Suprapubic skin (tissue), 4 donors: ENCODE measurements around the gene ARHGAP10. TPM values are rescaled to one million over a fixed set of nuclear protein-coding genes. Genes with fewer than 3 reads are reported as not detected.

Experiments
- DNase-seq, 2 donors: peaks; one replicate each; pipeline ENCODE4 v3.0.0-alpha.2; 2019; ENCODE audit warnings: low spot score in 2 of 2
- H3K27ac ChIP-seq: fragments of 200-600 bp; sonication (generic); one replicate; pipeline ENCODE4 v1.5.1; 2019
- H3K27me3 ChIP-seq: fragments of 200-600 bp; sonication (generic); one replicate; pipeline ENCODE4 v1.5.1; 2019
- H3K36me3 ChIP-seq: fragments of 200-600 bp; sonication (generic); one replicate; pipeline ENCODE4 v1.5.1; 2019
- H3K4me1 ChIP-seq: fragments of 200-600 bp; sonication (generic); one replicate; pipeline ENCODE4 v1.5.1; 2019
- H3K4me3 ChIP-seq: fragments of 200-600 bp; sonication (generic); one replicate; pipeline ENCODE4 v1.5.1; 2019; ENCODE audit warnings: mild to moderate bottlenecking
- H3K9me3 ChIP-seq: fragments of 200-600 bp; sonication (generic); one replicate; pipeline ENCODE4 v1.5.1; 2019
- EP300 ChIP-seq: sonication (generic); formaldehyde crosslinking; IDR thresholded peaks from one replicate; pipeline ENCODE4 v1.6.1; 2017; ENCODE audit warnings: antibody characterized with exemption
- POLR2A ChIP-seq, 2 donors: fragments of 450-650 bp; IDR thresholded peaks; one replicate each; pipeline ENCODE4 v1.6.1; 2017; ENCODE audit warnings: antibody characterized with exemption in 2 of 2, mild to moderate bottlenecking in 2 of 2, moderate library complexity in 2 of 2
- POLR2AphosphoS5 ChIP-seq, 3 donors: sonication (generic); formaldehyde crosslinking; IDR thresholded peaks; one replicate each; pipeline ENCODE4 v1.6.1; 2017; ENCODE audit warnings: antibody characterized with exemption in 3 of 3
- WGBS: methylation state at CpG from one replicate; pipeline ENCODE4 v1.1.5; 2018; 5-methylcytosine and 5-hydroxymethylcytosine counted together
- total RNA-seq, 4 donors: library from RNA; depleted of rRNA; stranded (reverse); fragments of >200 nt; gene quantifications; one replicate each; pipeline ENCODE4 v1.1.0, GENCODE V29; 2016
- TF ChIP-seq, protein P1 (sequence below), 2 donors: fragments of 200-600 bp in 1 of 2; fragments of 450-650 bp in 1 of 2; sonication (generic) in 1 of 2; IDR thresholded peaks; one replicate each; pipeline ENCODE4 v1.5.1; 2016 to 2019; ENCODE audit warnings: antibody characterized with exemption in 2 of 2, mild to moderate bottlenecking in 1 of 2, moderate library complexity in 1 of 2

ARHGAP10 gene
- total RNA-seq, 4 donors from 2014 or later, result 32.5 to 59.0 (median 36.8) TPM

DNA sequence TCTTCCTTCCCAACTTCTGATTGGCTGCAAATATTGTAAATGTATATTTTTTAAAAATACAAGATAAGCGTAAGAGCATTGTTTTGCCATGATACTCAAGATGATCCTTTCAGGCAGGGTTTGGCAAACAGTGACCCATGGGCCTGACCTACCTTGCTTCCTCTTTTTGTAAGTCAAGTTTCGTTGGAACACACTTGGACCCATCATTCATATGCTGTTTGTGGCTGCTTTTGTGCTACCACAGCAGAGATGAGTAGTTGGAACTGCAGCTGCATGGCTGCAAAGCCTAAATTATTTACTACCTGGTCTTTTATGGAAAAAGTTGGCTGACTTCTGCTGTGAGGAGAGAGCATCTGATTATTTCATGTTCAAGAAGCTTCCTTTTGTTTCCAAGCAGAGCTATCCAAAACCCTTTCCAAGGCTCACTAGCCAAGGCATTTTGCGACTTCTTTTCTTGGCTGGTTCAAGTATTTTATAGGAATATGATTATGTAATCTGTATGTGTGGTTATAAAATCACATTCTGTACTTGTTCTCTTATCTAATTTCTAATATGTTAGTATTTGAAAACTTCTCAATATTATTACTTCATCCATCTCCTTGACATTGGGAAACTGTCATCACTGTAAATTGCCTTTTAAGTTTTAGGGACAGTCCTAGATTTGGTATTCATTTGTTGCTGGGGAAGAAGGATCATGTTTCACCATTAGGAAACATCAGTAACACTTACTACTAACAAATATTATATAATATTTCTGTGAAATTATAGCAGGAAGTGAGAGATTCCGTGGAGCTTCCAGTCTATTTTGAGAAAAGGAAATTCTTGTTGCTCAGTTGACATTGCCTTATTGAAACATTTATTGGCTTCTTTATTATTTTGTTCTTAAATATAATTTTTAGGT, 109.2 kb downstream of the ARHGAP10 start:
- H3K4me3 ChIP-seq, result no peak overlapping the region
- H3K36me3 ChIP-seq, result no peaks in the 10 kb centered on the region
- TF ChIP-seq POLR2AphosphoS5 (IDR thresholded peaks at IDR 0.05) (no peak), EP300 (no peak), POLR2A (IDR thresholded peaks at IDR 0.05) (no peak)
- TF ChIP-seq, protein P1, sequence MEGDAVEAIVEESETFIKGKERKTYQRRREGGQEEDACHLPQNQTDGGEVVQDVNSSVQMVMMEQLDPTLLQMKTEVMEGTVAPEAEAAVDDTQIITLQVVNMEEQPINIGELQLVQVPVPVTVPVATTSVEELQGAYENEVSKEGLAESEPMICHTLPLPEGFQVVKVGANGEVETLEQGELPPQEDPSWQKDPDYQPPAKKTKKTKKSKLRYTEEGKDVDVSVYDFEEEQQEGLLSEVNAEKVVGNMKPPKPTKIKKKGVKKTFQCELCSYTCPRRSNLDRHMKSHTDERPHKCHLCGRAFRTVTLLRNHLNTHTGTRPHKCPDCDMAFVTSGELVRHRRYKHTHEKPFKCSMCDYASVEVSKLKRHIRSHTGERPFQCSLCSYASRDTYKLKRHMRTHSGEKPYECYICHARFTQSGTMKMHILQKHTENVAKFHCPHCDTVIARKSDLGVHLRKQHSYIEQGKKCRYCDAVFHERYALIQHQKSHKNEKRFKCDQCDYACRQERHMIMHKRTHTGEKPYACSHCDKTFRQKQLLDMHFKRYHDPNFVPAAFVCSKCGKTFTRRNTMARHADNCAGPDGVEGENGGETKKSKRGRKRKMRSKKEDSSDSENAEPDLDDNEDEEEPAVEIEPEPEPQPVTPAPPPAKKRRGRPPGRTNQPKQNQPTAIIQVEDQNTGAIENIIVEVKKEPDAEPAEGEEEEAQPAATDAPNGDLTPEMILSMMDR (IDR thresholded peaks at IDR 0.05), result no peak
- no peak overlapping the region for H3K27ac ChIP-seq
- H3K27me3 ChIP-seq, result no peaks in the 10 kb centered on the region
- WGBS, result 64% methylated on average over 4 of the region's 4 CpGs
- DNase-seq, result no peak
- H3K9me3 ChIP-seq, result no peaks in the 10 kb centered on the region
- H3K4me1 ChIP-seq, result peaks cover 16% of the 10 kb centered on the region

DNA sequence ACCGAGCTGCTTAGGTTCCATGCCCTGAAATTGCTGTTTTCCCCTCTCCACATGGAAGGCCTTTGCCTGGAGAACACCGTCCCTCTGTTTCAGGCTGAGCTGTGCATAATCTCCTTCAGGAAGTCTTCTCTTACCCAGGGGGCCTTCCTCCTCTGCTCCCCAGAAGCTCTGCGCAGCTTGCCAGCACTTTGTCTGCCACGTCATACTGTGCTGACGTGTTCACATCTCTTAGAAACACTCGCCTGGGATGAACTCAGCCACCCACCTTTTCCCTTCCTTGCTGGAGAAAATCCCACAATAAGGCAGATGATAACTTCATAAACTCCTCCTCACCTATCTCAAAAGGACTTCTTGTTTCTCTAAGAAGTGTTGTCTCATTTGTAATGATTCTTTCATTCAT, 110.7 kb downstream of the ARHGAP10 start:
- no peak overlapping the region for H3K27ac ChIP-seq
- peaks cover 22% of the 10 kb centered on the region for H3K4me1 ChIP-seq
- H3K4me3 ChIP-seq, result no peak overlapping the region
- H3K36me3 ChIP-seq, result no peaks in the 10 kb centered on the region
- 84% methylated on average over 6 of the region's 6 CpGs for WGBS
- DNase-seq, result no peak
- H3K27me3 ChIP-seq, result no peaks in the 10 kb centered on the region
- TF ChIP-seq POLR2A (IDR thresholded peaks at IDR 0.05), result no peak
- TF ChIP-seq, protein P1 (IDR thresholded peaks at IDR 0.05), result no peak
- TF ChIP-seq EP300, result no peak
- TF ChIP-seq POLR2AphosphoS5 (IDR thresholded peaks at IDR 0.05), result no peak
- H3K9me3 ChIP-seq, result no peaks in the 10 kb centered on the region

DNA sequence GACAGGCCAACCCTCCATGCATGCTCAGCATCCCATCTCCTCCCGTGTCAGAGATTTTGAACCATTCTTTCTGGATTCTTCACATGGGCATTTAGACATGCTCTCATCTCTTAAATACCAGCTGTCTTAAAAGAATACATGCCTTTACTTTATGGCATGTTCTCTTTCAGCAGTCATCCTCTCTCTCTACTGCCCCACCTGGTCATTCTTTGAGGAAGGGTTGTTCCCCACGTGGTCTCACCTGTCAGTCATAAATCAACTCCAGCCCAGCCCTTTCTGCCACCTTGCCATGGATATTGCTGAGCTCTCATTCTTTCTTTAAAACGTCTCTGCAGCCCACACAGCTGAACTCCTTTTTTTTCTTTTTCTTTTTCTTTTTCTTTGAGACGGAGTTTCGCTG, 111.3 kb downstream of the ARHGAP10 start:
- Histone ChIP-seq H3K36me3 (no peaks in the 10 kb centered on the region), H3K4me1 (peaks cover 22% of the 10 kb centered on the region), H3K9me3 (no peaks in the 10 kb centered on the region), H3K4me3 (no peak overlapping the region), H3K27ac (no peak overlapping the region), H3K27me3 (no peaks in the 10 kb centered on the region)
- TF ChIP-seq POLR2A (IDR thresholded peaks at IDR 0.05) (no peak), EP300 (no peak), POLR2AphosphoS5 (IDR thresholded peaks at IDR 0.05) (no peak)
- TF ChIP-seq, protein P1 (IDR thresholded peaks at IDR 0.05), result no peak
- DNase-seq, result no peak
- WGBS, result 66% methylated on average over 5 of the region's 5 CpGs

DNA sequence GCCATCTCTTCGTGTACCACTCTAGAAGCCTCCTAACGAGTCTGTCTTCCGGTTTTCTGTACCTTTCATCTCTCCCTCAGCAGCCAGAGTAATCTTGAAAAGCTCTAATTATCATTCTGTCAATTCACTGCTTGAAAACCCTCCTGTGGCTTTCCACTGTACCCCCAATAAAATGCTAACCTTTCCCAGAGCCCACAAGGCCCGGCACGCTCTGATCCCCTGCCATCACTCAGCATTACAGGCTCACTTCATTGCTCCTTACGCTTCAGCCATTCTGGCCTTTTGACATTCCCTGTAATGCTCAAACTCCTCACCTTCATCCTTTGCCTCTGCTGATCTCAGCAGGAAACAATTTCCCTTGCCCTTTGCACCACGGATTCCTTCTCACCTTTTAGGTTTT, 112.9 kb downstream of the ARHGAP10 start:
- H3K4me1 ChIP-seq, result peaks cover 22% of the 10 kb centered on the region
- WGBS, result 92% methylated on average over 7 of the region's 7 CpGs
- DNase-seq, result no peak

More for the DNA sequence above, 112.9 kb downstream of the ARHGAP10 start:
- H3K27me3 ChIP-seq, result no peaks in the 10 kb centered on the region
- H3K9me3 ChIP-seq, result no peaks in the 10 kb centered on the region
- TF ChIP-seq POLR2A (IDR thresholded peaks at IDR 0.05), result no peak
- TF ChIP-seq, protein P1 (IDR thresholded peaks at IDR 0.05), result no peak
- TF ChIP-seq EP300, result no peak
- H3K27ac ChIP-seq, result no peak overlapping the region
- H3K4me3 ChIP-seq, result no peak overlapping the region
- no peaks in the 10 kb centered on the region for H3K36me3 ChIP-seq
